8988T (cell line): ENCODE measurements around the gene RLBP1.
A peak's percentile ranks its signal among the peaks of the same experiment; 100 is the strongest.
"Not testable (repeated sequence)": the region's sequence is repeated elsewhere in the genome, so short reads cannot be mapped to it uniquely, and the experiment has no call there.

ENCODE experiments used
- DNase-seq: peaks from one replicate; pipeline ENCODE4 v3.0.0; 2011

The RLBP1 gene

DNA sequence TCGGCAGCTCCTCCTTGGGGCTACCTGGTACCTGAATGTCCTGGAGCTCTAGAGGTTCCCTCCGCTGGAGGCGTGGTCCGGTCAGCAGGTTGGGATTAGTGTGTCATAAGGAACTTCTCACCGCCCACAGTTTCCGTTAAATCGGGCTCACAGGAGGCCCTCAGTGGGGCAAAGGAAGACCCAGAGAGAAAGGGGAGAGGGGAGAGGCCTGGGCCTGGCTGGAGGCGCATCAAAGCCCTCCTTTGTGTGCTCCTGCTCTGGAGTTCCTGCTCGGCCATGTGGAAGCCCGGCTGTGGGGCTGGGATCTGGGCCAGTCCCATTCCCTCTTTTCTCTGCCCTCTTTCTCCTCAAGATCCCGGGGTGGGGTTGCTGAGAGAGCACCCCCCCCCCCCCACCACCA, at the start of gene RLBP1:
RLBP1 (minus strand) TSS at position 37 of the 400 bp plus-strand sequence. CDS start 2,604 bp downstream, outside the sequence.
- DNase-seq: no peak

DNA sequence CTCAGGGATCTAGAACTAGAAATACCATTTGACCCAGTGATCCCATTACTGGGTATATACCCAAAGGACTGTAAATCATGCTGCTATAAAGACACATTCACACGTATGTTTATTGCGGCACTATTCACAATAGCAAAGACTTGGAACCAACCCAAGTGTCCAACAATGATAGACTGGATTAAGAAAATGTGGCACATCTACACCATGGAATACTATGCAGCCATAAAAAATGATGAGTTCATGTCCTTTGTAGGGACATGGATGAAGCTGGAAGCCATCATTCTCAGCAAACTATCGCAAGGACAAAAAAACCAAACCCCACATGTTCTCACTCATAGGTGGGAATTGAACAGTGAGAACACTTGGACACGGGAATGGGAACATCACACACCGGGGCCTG, 28.8 kb upstream of the RLBP1 start:
- DNase-seq: not testable (repeated sequence)

DNA sequence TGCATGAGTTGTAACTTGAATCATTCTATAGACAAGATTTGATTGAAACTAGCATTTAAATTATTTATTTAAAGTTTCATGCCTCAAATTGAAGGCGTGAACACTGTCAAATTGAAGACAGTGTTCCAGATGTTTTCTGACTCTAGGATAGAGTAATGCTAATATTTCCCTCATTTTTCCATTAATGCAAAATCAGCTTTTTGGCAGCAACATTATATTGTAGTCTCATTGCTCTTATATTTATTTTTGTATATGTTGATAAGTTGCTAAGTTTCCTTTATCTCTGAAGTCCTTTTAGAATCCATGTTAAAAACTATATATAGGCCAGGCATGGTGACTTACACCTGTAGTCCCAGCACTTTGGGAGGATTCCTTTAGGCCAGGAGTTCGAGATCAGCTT, 27.2 kb upstream of the RLBP1 start:
- DNase-seq: no peak

DNA sequence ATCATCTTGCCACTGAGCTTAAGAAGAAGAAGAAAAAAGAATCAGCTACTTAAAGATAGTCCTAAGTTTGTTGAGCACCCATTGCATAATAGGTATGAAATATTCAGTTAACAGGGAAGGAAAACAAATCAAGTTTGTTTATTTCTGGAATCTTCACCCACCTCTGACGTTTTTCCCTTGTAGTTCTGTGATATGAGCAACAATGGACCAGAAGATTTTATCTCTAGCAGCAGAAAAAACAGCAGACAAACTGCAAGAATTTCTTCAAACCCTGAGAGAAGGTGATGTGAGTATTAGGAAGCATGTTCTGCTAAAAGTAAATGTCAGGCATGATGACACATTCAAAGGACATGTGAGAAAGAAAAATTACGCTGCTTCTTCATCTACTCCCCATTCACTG, 26.1 kb upstream of the RLBP1 start:
- DNase-seq: no peak

DNA sequence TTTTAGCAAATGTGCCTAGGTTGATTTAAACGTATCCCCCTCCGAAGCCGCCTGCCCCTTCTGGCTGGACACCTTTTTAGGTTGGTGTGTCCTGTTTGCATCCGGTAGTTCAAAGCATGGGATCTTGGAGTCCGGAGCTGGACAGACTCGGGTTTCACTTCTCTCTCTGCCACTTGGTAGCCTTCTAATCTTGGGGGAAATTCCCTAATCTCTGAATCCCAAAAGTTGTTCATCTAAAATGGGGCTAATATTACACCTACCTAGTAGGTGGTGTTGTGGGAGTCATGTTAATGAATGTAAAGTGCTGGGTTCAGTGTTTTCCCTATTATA, 23.2 kb upstream of the RLBP1 start:
- no peak for DNase-seq

DNA sequence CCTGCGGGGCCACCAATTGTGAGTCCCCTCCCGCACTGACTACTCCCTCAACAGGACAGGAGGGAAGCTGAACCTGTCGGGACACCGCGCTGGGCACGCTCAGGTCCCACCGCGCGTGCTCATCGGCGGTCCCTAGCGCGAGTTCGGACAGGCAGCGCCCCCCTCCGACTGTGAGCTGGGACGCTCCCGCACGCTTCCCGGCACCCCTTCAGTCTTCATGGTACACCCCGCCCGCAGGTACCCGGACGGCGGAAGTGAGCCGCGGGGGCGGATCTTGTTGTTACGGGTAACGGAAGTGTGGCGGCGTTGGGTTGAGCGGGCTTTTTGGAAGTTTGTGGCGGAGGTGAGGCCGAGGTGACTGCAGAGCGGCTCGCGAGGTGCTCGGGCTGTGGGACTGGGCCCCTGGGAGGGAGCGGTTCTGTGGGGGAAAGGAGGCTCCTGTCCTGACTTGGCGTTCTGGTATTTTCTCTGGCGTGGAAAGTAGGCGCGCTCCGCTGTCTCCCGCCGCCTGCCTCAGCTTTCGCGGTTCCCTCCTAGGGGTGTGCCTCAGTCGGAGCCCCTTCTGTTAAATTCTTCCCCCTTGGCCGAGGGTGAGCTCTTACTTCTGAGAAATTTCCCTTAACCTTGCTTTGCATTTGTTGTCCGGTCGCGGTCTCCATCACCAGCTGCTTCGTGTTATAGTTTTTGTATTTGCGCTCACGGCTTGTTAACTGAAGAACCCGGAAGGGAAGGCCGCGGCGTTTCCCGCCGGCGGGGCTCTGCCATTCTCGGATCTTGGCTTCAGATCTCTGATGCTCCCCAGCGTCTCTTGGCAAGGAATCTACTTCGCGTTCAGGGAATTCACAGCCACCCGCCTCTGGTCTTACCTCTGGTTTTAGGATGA, 22.6 kb upstream of the RLBP1 start, which contains the start of gene FANCI:
FANCI (plus strand) TSS at position 289 of the 883 bp plus-strand sequence. CDS start 3,669 bp downstream, outside the sequence.
- peak; percentile 75 for DNase-seq

DNA sequence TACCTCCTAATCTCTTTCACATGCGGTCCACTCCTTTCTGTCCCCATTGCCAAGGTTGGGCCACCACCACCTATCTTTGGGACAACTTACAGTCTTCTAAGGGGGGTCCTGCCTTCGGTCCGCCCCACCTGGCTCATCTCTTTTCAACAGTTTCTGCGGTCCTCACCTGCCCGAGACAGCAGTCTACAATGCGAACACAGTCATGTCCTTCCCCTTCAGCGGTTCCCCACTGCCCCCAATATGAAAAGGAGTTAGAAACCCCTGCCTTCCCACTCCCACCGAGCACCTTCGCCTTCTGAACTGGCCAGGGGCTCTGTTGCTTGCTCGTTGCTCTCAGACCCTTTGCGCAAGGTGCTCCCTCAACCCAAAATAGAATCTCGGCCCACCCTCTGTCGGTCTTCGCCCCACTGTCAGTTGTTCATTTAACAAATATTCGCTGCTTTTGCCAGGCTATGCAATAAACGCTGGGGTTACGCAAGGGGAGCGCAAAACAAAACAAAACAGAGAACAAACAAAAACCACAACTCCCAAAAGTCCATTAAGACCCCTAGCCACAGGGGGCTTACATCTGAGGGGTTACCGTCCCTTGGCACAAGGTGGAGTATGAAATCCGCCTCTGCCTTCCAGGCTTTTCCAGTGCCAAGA, 21.8 kb upstream of the RLBP1 start:
- DNase-seq: no peak

DNA sequence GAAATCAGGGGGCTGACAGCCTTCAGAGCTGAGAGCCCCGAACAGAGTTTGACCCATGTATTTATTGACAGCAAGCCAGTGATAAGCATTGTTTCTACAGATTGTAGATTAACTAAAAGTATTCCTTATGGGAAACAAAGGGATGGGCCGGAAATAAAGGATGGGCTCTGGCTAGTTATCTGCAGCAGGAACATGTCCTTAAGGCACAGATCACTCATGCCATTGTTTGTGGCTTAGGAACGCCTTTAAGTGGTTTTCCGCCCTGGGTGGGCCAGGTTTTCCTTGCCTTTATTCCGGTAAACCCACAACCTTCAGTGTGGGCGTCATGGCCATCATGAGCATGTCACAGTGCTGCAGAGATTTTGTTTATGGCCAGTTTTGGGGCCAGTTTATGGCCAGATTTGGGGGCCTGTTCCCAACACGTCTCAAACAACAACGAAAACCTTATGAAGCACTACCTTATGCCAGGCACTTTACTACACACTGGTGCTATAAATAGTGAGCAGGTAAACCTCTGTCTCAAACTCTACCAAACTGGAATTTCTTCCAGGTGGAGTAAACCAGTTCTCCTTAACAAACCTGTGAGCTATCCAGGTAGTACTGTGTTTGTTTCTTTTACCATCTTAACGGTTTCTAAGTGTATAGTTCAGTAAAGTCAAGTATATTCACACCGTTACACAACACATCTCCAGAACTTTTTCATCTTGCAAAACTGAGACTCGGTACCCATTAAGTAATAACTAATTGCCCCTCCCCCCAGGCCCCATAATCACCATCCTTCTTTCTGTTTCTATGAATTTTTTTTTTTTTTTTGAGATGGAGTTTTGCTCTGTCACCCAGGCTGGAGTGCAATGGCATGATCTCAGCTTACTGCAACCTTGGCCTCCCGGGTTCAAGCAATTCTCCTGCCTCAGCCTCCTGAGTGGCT, 18.8 kb upstream of the RLBP1 start:
- not testable (repeated sequence) for DNase-seq

DNA sequence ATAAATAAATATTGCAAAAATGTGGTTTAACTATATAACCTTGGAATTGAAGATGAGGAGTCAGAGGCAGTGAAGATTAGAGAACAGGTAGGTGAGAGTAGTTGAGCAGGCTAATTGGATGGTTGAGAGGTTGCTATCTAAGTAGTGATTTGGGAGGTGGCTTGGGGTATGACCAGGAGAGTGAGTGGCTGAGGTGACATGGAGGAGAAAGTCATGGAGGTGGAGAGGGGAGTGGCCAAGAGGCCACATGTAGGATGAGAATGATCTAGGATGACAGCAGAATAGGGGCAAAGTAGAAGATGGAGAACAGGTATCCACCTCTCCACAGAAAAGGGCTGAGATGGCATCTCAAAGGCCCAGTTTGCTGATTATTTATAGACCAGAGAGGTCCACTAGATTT, 10.5 kb upstream of the RLBP1 start:
- no peak for DNase-seq

DNA sequence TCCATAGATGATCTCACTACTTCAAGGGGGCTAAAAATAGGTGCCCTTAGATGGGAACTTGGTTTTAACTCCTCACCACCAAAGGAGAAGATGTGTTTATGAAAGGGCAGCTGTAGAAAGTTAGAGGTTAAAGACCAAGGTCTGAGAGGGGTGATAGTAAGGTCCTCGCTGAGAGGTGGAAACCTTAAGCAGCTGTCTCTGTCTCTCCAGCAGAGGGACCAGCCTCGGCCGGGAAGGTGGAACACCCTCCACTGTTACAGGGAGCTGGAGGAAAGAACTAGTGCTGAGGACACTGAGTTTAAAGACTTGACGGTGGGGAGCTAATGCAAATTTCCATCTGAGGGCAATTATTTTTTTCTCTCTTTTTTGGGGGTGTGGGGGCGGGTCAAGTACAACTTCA, 8.9 kb upstream of the RLBP1 start:
- no peak for DNase-seq

DNA sequence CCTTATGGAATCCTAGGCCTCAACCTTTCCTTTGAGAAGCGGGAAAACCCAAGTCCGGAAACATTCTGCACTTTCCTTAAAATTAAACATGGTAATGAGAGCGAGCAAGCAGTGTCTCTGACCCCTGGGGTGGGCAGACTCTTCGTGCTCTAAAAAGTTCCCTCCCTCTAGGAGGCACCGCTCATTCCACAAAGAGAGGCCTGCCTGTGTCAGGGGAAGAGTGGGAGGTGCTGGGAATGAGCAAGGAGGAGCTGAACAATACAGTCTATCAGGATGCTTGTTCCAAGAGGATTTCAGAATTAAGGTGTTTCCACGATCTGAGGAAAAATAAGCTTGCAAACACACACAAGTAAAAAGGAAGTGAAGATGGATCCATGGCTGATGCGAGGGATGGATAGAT, 6.0 kb upstream of the RLBP1 start:
- DNase-seq: no peak

DNA sequence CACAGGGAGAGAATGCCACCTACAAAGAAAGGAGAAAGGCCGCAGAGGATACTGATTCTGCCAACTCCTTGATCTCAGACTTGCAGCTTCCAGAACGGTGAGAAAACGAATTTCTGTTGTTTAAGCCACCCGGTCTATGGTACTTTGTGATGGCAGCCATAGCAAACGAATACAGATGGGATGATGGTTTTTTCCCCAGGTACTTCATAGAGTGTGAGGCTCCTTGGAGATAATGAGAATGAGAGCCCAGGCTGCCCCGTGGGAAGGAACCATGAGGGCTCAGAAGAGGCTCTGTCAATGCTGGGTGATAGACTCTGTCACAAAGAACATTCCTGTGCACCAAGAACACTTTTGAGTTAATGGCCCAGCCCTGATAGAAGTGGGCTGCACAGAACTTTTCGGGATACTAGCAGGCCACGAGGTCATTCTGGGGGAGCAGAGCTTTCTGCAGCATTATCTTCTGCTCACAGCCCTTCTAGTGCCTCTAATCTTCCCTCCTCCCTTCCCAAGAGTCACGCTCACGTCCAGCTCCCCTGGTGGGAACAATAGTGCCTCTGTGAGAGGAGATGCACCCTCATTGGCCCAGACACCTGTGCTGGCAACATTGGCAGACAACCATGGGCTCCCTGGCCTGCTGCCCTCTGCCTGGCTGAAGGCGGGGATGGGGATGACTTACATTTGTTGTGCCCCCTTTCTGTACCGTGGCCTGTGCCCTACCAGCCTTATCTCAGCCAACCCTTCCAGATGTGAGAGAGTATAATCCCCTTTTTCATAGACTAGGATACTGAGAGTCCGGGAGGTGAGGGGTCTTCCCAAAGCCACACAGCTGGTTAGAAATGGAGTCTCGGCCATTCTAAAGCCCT, 5.2 kb upstream of the RLBP1 start:
- DNase-seq: no peak

DNA sequence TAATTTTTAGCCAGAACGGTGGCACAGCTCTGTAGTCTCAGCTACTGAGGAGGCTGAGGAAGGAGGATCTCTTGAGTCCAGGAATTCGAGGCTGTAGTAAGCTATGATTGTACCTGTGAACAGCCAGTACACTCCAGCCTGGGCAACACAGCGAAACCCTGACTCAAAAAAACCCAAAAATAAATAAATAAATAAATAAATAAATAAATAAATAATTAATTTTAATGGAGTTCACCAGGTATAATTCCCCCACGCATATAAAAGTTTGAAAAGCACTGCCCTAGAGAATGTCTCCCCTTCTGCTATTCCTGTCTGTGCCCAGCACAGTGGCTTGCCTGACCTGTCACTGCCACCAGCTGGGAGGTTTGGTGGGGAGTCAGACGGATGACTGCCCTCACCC, 4.2 kb upstream of the RLBP1 start:
- no peak for DNase-seq

DNA sequence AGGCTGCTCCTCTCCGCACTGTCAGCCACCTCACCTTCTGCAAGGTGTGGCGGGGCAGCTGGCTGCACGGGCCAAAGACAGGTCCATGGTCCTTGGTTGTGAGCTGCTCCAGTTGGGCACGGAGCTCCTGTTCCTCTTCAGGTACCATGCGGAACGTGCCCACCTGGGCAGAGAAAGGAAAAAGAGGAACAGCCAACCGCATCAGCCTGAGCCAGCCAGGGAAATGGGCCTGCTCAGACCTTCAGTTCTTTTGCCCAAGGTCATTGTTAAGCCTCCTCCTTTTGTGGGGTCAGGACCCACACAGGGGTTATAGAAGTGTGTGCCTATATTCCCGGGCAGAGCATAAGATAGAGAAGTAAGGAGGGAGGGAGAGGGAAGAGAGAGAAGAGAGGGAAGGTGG, 2.8 kb downstream of the RLBP1 start:
- no peak for DNase-seq

DNA sequence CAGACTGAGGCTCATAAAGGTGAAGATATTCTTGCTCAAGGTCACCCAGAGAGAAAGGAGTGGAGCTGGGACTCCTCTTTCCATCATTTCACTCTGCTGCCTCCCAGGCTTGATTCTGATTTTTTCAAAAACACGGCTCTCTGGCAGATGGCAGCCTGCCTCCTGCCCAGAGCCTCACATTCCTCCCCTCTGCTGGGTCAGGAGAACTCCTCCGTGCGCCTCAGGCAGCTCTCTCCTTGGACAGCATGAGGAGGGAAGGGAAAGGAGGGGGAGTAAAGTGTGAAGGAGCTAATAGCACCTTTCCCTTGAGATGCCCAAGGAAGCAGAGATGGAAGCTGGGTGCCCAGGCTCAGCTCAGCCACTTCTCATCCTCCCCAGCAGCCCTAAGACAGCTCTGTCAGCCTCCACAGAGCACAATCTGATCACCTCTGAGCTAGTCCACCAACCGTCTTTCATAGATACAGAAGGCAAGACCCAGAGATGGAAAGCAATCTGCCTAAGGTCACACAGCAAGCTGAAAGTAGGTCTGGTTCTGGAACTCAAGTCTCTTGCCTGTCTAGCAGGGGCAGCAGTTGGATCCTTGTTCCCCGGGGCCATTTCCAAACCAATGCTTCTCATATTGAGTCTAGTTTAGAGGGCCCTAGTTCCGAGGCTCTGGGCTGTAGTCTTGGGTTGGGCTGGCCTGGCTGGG, 3.5 kb downstream of the RLBP1 start:
- no peak for DNase-seq

DNA sequence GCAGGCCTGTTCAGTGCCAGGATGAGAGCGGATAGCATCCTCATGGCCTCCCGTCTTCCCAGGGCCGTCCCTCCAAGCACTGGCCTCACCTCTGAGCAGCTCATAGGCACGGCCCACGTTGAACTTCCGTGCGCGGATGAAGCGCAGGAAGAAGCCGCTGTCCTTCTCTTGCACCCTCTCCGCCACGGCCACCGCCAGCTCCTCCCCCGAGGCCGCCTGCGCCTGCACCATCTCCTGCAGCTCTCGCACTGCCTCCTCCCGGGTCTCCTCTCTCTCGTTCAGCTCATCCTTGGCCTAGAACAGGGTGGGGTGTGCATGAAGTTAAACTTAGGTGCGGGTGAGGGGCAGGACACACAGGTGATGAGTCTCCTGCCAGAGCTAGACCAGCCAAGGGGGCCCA, 4.3 kb downstream of the RLBP1 start:
- no peak for DNase-seq

DNA sequence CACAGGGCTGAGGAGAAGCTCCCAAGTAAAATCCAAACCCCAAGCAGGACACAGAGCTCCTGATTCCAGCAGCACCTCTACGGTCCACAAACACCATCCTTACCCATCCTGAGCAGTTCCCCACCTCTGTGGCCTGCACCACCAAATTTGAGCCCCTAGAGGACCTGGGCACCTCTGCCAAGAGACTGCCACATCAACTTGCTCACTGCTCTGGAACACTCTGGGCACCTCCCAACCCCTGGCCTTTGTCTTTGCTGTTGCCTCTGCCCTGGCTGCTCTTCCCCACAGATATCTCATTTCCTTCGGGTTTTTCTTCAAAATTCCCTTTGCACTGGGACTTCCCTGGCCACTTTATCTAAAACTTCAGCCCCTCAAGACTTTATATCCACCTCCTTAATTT, 5.8 kb downstream of the RLBP1 start:
- no peak for DNase-seq

DNA sequence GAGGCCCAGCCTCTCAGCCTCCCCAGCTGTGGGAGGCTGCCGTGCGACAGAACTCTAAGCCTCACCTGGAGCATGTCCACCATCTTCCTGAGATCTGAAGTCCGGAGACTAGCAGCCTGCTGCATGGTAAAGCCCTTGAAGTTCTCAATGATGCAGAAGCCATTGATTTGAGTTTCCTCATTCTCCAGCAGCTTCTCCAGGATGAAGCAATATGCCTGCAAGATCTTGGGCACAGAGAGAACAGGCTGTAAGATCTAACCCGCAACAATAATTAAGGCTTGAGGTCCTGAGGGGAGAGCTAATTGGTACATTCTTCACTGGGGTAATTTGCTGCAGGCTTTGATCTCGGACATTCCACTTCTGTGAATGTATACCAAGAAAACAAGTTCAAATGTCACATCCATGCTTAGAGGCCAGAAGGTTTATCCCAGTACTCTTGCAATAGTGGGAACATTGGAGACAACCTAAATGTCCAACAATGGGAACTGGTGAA, 9.7 kb downstream of the RLBP1 start:
- no peak for DNase-seq

DNA sequence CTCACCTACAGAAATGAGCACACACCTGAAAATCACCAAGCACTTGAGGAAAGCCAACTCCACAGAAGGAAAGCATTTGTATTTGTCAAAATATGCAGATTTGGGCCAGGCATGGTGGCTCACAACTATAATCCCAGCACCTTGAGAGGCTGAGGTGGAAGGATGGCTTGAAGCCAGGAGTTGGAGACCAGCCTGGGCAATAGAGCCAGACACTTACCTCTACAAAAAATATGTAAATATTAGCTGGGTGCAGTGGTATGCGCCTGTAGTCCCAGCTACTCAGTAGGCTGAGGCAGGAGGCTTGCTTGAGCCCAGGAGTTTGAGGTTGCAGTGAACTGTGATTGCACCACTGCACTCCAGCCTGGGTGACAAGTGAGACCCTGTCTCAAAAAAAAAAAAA, 12.3 kb downstream of the RLBP1 start:
- DNase-seq: no peak

DNA sequence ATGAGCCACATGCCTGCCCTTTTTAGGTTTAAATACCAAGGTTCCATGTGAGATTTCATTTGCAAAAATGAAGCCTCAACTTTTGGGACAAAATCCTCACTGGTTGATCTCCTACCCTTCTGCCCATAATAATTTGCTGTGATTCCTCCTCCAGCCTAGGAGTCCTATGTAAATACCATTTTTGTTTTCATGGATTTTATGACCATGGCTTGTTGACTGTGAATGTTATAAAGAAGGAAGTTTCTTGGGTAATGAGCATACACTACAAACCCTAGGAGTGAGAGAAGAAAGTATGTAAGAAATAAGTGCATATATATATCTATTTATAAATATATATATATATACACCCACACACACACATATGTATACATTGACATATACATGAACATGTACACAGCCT, 13.1 kb downstream of the RLBP1 start:
- no peak for DNase-seq

DNA sequence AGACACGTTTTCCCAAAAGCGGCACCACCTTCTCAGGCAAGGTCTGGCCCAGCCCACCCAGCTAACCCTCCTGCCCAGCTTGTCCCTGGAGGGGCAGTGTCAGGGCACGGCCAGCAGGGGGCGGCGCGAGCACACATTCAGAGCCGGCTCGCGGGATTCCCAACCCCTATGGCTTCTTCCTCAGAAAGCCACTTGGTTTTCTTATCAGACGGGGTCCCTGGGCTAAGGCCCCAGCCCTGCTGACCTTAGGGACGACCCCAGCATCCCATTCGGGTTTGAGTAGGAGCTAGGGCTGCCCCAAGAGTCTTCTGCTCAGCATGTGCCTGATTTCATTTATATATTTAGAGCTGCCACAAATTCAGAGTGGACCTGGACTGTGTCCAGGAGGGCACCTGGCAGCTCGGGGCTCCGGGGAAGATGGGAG, 14.5 kb downstream of the RLBP1 start:
- DNase-seq: peak; percentile 81
